ENCODE measurements around the gene PLA2G5. TPM values are rescaled to one million over a fixed set of nuclear protein-coding genes. Genes with fewer than 3 reads are reported as not detected.

PLA2G5 gene
- total RNA-seq, 1 experiment from 2014 or later, result not detected

DNA sequence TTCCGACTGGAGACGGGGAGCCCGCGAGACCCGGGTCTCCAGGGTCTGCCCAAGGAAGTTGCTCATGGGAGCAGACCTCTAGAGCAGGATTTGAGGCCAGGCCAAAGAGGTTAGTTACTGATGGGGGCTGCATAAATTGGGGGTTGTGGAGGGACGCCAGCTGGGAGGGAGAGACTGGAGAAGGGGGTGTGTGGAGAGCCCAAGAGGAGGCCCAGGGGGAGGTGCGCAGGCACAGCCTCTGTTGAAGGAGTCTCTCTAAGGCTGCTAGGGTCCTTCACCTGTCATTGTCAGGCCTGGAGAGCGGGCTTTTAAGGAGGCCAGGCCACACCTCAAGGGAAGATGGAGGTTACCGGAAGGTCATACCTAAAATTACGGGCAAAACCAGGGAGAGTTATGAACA lies 363 bp downstream of the PLA2G5 start:
- no peak for DNase-seq
- H3K4me3 Mint-ChIP-seq (ENCODE audit: low read depth, unreplicated experiment), result no peak overlapping the region
- H3K9me3 Mint-ChIP-seq (ENCODE audit: low read depth, unreplicated experiment), result no peaks in the 10 kb centered on the region
- H3K36me3 Mint-ChIP-seq (ENCODE audit: insufficient read depth, unreplicated experiment), result no peaks in the 10 kb centered on the region
- intact Hi-C loops (cut with micrococcal nuclease; ENCODE audit: unreplicated experiment), result no loop called here
- CTCF ChIA-PET, result no interaction called here
- H3K27me3 Mint-ChIP-seq (ENCODE audit: unreplicated experiment), result peaks cover 38% of the 10 kb centered on the region
- no peak overlapping the region for H3K27ac Mint-ChIP-seq (ENCODE audit: unreplicated experiment)
- H3K4me1 Mint-ChIP-seq (ENCODE audit: low read depth, unreplicated experiment), result no peaks in the 10 kb centered on the region
- TF ChIP-seq, protein P1, sequence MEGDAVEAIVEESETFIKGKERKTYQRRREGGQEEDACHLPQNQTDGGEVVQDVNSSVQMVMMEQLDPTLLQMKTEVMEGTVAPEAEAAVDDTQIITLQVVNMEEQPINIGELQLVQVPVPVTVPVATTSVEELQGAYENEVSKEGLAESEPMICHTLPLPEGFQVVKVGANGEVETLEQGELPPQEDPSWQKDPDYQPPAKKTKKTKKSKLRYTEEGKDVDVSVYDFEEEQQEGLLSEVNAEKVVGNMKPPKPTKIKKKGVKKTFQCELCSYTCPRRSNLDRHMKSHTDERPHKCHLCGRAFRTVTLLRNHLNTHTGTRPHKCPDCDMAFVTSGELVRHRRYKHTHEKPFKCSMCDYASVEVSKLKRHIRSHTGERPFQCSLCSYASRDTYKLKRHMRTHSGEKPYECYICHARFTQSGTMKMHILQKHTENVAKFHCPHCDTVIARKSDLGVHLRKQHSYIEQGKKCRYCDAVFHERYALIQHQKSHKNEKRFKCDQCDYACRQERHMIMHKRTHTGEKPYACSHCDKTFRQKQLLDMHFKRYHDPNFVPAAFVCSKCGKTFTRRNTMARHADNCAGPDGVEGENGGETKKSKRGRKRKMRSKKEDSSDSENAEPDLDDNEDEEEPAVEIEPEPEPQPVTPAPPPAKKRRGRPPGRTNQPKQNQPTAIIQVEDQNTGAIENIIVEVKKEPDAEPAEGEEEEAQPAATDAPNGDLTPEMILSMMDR (IDR thresholded peaks at IDR 0.05; ENCODE audit: unreplicated experiment), result no peak
- BruUV-seq (replicated peaks), result no TSS peak

DNA sequence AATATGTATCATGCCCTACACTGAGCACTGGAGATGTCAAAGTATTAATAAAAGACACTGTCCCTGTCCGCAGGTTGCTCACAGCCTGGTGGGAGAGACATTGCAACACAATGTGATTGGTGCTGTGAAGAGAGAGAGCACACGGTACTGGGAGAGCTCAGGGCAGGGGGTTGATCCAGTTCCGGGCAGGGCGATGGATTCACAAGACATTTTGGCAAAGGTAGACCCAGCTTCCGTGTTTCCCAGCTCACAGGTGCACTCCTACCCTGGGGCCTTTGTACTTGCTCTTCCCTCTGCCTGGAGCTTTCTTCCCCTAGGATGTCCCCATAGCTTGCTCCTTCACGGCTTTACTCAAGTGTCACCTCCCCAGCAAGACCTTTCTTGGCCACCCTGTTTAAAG lies 1.4 kb downstream of the PLA2G5 start:
- Mint-ChIP-seq H3K27ac (ENCODE audit: unreplicated experiment) (no peak overlapping the region), H3K4me3 (ENCODE audit: low read depth, unreplicated experiment) (no peak overlapping the region), H3K36me3 (ENCODE audit: insufficient read depth, unreplicated experiment) (no peaks in the 10 kb centered on the region), H3K27me3 (ENCODE audit: unreplicated experiment) (peaks cover 41% of the 10 kb centered on the region), H3K9me3 (ENCODE audit: low read depth, unreplicated experiment) (no peaks in the 10 kb centered on the region), H3K4me1 (ENCODE audit: low read depth, unreplicated experiment) (no peaks in the 10 kb centered on the region)
- DNase-seq, result no peak
- intact Hi-C loops (cut with micrococcal nuclease; ENCODE audit: unreplicated experiment), result no loop called here
- CTCF ChIA-PET, result interaction anchor here (0.6 kb wide), 1 partner anchor 11 kb away, joined by 3 read pairs; no protein-coding TSS in a partner anchor
- TF ChIP-seq, protein P1 (IDR thresholded peaks at IDR 0.05; ENCODE audit: unreplicated experiment), result no peak
- BruUV-seq (replicated peaks), result no TSS peak

DNA sequence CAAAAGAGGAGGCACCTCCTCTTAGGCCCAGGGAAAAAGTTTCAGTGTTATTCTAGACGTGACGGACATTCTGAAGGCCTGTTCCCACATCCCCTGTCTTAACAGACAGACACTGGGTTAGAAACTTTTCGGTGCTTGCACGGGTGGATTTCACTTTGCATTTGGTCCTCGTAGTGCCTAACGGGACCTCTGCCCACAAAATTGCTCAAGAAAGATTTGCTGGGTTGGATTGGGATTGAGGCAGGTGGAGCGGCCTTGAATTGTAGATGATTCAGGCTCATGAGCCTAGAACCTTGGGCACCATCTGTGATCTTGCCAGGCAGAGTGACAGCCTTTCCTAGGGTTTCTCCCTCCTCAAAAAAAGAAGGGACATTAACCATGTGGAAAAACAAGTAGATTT lies 2.8 kb downstream of the PLA2G5 start:
- Mint-ChIP-seq H3K36me3 (ENCODE audit: insufficient read depth, unreplicated experiment) (no peaks in the 10 kb centered on the region), H3K9me3 (ENCODE audit: low read depth, unreplicated experiment) (no peaks in the 10 kb centered on the region), H3K4me3 (ENCODE audit: low read depth, unreplicated experiment) (no peak overlapping the region), H3K27me3 (ENCODE audit: unreplicated experiment) (peaks cover 50% of the 10 kb centered on the region), H3K27ac (ENCODE audit: unreplicated experiment) (no peak overlapping the region), H3K4me1 (ENCODE audit: low read depth, unreplicated experiment) (no peaks in the 10 kb centered on the region)
- TF ChIP-seq, protein P1 (IDR thresholded peaks at IDR 0.05; ENCODE audit: unreplicated experiment), result no peak
- DNase-seq, result no peak
- intact Hi-C loops (cut with micrococcal nuclease; ENCODE audit: unreplicated experiment), result no loop called here
- BruUV-seq (replicated peaks), result no TSS peak
- CTCF ChIA-PET, result no interaction called here

DNA sequence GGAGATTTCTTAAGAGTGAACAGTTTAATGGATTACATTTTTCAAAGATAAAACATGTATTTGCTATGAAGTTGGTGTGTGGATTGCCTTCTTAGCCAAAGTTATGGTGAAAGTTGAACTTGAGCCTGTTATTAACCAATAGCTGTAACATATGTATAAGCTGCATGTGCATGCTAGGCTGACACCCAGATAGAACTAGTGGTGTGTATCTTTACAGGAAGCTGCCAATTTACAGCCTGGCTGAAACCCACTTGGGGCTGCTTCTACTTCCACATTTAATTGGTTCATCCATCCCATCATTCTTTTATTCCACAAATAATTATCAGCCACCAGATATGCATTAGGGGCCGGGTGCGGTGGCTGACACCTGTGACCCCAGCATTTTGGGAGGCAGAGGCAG lies 3.3 kb downstream of the PLA2G5 start:
- Mint-ChIP-seq H3K9me3 (ENCODE audit: low read depth, unreplicated experiment) (no peaks in the 10 kb centered on the region), H3K4me1 (ENCODE audit: low read depth, unreplicated experiment) (no peaks in the 10 kb centered on the region), H3K4me3 (ENCODE audit: low read depth, unreplicated experiment) (no peak overlapping the region), H3K36me3 (ENCODE audit: insufficient read depth, unreplicated experiment) (no peaks in the 10 kb centered on the region), H3K27ac (ENCODE audit: unreplicated experiment) (no peak overlapping the region), H3K27me3 (ENCODE audit: unreplicated experiment) (peaks cover 55% of the 10 kb centered on the region)
- CTCF ChIA-PET, result no interaction called here
- DNase-seq, result no peak
- intact Hi-C loops (cut with micrococcal nuclease; ENCODE audit: unreplicated experiment), result no loop called here
- BruUV-seq (replicated peaks), result no TSS peak
- TF ChIP-seq, protein P1 (IDR thresholded peaks at IDR 0.05; ENCODE audit: unreplicated experiment), result no peak
